WTC11 (cell line): Measurements from ENCODE around the gene PACS1.

Experiments
- AFF4 ChIP-seq: sonication (generic); formaldehyde crosslinking; IDR thresholded peaks from 2 replicates; pipeline ENCODE4 v1.8.1; 2023; ENCODE audit warnings: mild to moderate bottlenecking, missing genetic modification reagents, borderline replicate concordance
- CDX4 ChIP-seq: fragments of 250-450 bp; sonication (Bioruptor Pico); IDR thresholded peaks from 2 replicates; pipeline ENCODE4 v1.9.0; 2021; ENCODE audit warnings: moderate library complexity, mild to moderate bottlenecking, inconsistent platforms, borderline replicate concordance
- CTCF ChIP-seq: fragments of 200-600 bp; IDR thresholded peaks from 2 replicates; pipeline ENCODE4 v1.8.0; 2022; ENCODE audit warnings: antibody characterized with exemption
- FOXJ3 ChIP-seq: sonication (generic); formaldehyde crosslinking; IDR thresholded peaks from 2 replicates; pipeline ENCODE4 v1.9.0; 2021; ENCODE audit warnings: missing genetic modification reagents, mild to moderate bottlenecking, borderline replicate concordance
- FOXP1 ChIP-seq: sonication (generic); formaldehyde crosslinking; IDR thresholded peaks from 2 replicates; pipeline ENCODE4 v1.8.0; 2022; ENCODE audit warnings: missing genetic modification reagents, mild to moderate bottlenecking, moderate library complexity, borderline replicate concordance
- NFE2L1 ChIP-seq: sonication (generic); formaldehyde crosslinking; IDR thresholded peaks from 2 replicates; pipeline ENCODE4 v1.8.1; 2023; ENCODE audit warnings: missing genetic modification reagents
- NR3C1 ChIP-seq: sonication (generic); formaldehyde crosslinking; conservative IDR thresholded peaks from 2 replicates; pipeline ENCODE4 v1.8.1; 2023; ENCODE audit warnings: low read depth, mild to moderate bottlenecking, missing genetic modification reagents
- SP1 ChIP-seq: sonication (generic); formaldehyde crosslinking; conservative IDR thresholded peaks from 2 replicates; pipeline ENCODE4 v1.8.1; 2022; ENCODE audit warnings: missing genetic modification reagents
- TEAD4 ChIP-seq: sonication (generic); formaldehyde crosslinking; IDR thresholded peaks from 2 replicates; pipeline ENCODE4 v1.8.0; 2022; ENCODE audit warnings: mild to moderate bottlenecking, missing genetic modification reagents
- USF2 ChIP-seq: sonication (generic); formaldehyde crosslinking; IDR thresholded peaks from 2 replicates; pipeline ENCODE4 v1.8.1; 2023; ENCODE audit warnings: mild to moderate bottlenecking, missing genetic modification reagents, moderate library complexity
- ZBTB21 ChIP-seq: sonication (generic); formaldehyde crosslinking; IDR thresholded peaks from 2 replicates; pipeline ENCODE4 v1.8.1; 2023; ENCODE audit warnings: mild to moderate bottlenecking, missing genetic modification reagents, borderline replicate concordance
- TF ChIP-seq, protein P1 (sequence below): sonication (generic); formaldehyde crosslinking; IDR thresholded peaks from 2 replicates; pipeline ENCODE4 v1.8.1; 2023; ENCODE audit warnings: mild to moderate bottlenecking, moderate library complexity, missing genetic modification reagents
- TF ChIP-seq, protein P2 (sequence below): sonication (generic); formaldehyde crosslinking; IDR thresholded peaks from 2 replicates; pipeline ENCODE4 v1.8.1; 2022; ENCODE audit warnings: mild to moderate bottlenecking, missing genetic modification reagents, moderate library complexity, borderline replicate concordance
- TF ChIP-seq, protein P3 (sequence below): sonication (generic); formaldehyde crosslinking; IDR thresholded peaks from 2 replicates; pipeline ENCODE4 v1.8.1; 2023; ENCODE audit warnings: mild to moderate bottlenecking, missing genetic modification reagents

GRCh38 chr11:66064571-66064970, 5.5 kb upstream of the PACS1 start:
- TF ChIP-seq CTCF (no peak), NR3C1 (CRISPR knock-in tag) (no peak), SP1 (CRISPR knock-in tag) (no peak), NFE2L1 (CRISPR knock-in tag) (no peak), CDX4 (no peak), FOXJ3 (no peak), TEAD4 (CRISPR knock-in tag) (no peak), ZBTB21 (CRISPR knock-in tag) (no peak), AFF4 (CRISPR knock-in tag) (no peak), USF2 (CRISPR knock-in tag) (no peak), FOXP1 (CRISPR knock-in tag) (no peak)
- TF ChIP-seq, protein P1, sequence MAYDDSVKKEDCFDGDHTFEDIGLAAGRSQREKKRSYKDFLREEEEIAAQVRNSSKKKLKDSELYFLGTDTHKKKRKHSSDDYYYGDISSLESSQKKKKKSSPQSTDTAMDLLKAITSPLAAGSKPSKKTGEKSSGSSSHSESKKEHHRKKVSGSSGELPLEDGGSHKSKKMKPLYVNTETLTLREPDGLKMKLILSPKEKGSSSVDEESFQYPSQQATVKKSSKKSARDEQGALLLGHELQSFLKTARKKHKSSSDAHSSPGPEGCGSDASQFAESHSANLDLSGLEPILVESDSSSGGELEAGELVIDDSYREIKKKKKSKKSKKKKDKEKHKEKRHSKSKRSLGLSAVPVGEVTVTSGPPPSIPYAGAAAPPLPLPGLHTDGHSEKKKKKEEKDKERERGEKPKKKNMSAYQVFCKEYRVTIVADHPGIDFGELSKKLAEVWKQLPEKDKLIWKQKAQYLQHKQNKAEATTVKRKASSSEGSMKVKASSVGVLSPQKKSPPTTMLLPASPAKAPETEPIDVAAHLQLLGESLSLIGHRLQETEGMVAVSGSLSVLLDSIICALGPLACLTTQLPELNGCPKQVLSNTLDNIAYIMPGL (CRISPR knock-in tag), result no peak
- TF ChIP-seq, protein P2, sequence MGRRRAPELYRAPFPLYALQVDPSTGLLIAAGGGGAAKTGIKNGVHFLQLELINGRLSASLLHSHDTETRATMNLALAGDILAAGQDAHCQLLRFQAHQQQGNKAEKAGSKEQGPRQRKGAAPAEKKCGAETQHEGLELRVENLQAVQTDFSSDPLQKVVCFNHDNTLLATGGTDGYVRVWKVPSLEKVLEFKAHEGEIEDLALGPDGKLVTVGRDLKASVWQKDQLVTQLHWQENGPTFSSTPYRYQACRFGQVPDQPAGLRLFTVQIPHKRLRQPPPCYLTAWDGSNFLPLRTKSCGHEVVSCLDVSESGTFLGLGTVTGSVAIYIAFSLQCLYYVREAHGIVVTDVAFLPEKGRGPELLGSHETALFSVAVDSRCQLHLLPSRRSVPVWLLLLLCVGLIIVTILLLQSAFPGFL (CRISPR knock-in tag), result no peak
- TF ChIP-seq, protein P3, sequence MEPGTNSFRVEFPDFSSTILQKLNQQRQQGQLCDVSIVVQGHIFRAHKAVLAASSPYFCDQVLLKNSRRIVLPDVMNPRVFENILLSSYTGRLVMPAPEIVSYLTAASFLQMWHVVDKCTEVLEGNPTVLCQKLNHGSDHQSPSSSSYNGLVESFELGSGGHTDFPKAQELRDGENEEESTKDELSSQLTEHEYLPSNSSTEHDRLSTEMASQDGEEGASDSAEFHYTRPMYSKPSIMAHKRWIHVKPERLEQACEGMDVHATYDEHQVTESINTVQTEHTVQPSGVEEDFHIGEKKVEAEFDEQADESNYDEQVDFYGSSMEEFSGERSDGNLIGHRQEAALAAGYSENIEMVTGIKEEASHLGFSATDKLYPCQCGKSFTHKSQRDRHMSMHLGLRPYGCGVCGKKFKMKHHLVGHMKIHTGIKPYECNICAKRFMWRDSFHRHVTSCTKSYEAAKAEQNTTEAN (CRISPR knock-in tag), result no peak
